ENCODE results near the gene FAM89B. TPM values are rescaled to one million over a fixed set of nuclear protein-coding genes. Genes with fewer than 3 reads are reported as not detected.

FAM89B gene
- total and polyA plus RNA-seq, 2 of the 8 experiments (the other 6 are each of a cell fraction or from before 2014, with no cell fraction given) = 15.8 to 32.4 TPM

- TF ChIP-seq RAD21 (IDR thresholded peaks at IDR 0.05 in 1 of 2, conservative IDR thresholded peaks at IDR 0.05 in 1 of 2; ENCODE audit: low read depth in 2 of 2, low read length in 2 of 2) (peak; percentile 36 to 58), USF2 (IDR thresholded peaks at IDR 0.05; ENCODE audit: low read length) (no peak), RXRA (IDR thresholded peaks at IDR 0.05; ENCODE audit: insufficient read depth, low read depth, low read length) (peak; percentile 87), CREB1 (IDR thresholded peaks at IDR 0.05) (peak; percentile 67; the same call in 1 of the 2 replicates), KDM4A (IDR thresholded peaks at IDR 0.05; ENCODE audit: low read depth, low read length, severe bottlenecking) (no peak), KDM1A (IDR thresholded peaks at IDR 0.05; ENCODE audit: borderline replicate concordance, low read length) (no peak), MAX (IDR thresholded peaks at IDR 0.05) (peak; percentile 51; the same call in 1 of the 2 replicates), CEBPB (IDR thresholded peaks at IDR 0.05; ENCODE audit: low read depth, low read length) (no peak), CTBP2 (IDR thresholded peaks at IDR 0.05; ENCODE audit: borderline replicate concordance, insufficient read depth, insufficient read length, low read length) (no peak), RBBP5 (IDR thresholded peaks at IDR 0.05; ENCODE audit: borderline replicate concordance, low read depth, low read length) (no peak), GTF2F1 (IDR thresholded peaks at IDR 0.05; ENCODE audit: borderline replicate concordance, low read depth, low read length) (no peak), SIRT6 (IDR thresholded peaks at IDR 0.05; ENCODE audit: low read length) (no peak), MAFK (IDR thresholded peaks at IDR 0.05; ENCODE audit: low read depth, low read length) (no peak), KDM5A (IDR thresholded peaks at IDR 0.05; ENCODE audit: low read length) (no peak), SIN3A (conservative IDR thresholded peaks at IDR 0.05 in 1 of 2, IDR thresholded peaks at IDR 0.05 in 1 of 2; ENCODE audit: low read depth in 1 of 2, low read length in 2 of 2) (no peak)
These were observed 20.6 kb upstream of the FAM89B start (continued) for GRCh38 chr11:65551572-65552387.

All from H1 (cell line).